Type B pancreatic cell (in vitro differentiated cells): ENCODE measurements around the gene CACNA1B. TPM values are rescaled to one million over a fixed set of nuclear protein-coding genes. Genes with fewer than 3 reads are reported as not detected.
"Not testable (repeated sequence)": the region's sequence is repeated elsewhere in the genome, so short reads cannot be mapped to it uniquely, and the experiment has no call there.

Source experiments
- DNase-seq: peaks from one replicate; pipeline ENCODE4 v3.0.0; 2021; ENCODE audit warnings: mixed read lengths; ENCODE audit not compliant: unreplicated experiment; ENCODE audit errors: extremely low spot score
- H3K27ac Mint-ChIP-seq: 2 replicates; pipeline ENCODE4 v1.8.0; 2021; ENCODE audit warnings: mild to moderate bottlenecking, mixed read lengths
- H3K27me3 Mint-ChIP-seq: 2 replicates; pipeline ENCODE4 v1.8.0; 2021; ENCODE audit warnings: mixed read lengths
- H3K36me3 Mint-ChIP-seq: 2 replicates; pipeline ENCODE4 v1.8.0; 2021; ENCODE audit warnings: mixed read lengths
- H3K4me1 Mint-ChIP-seq: one replicate; pipeline ENCODE4 v1.8.0; 2021; ENCODE audit warnings: mixed read lengths; ENCODE audit not compliant: unreplicated experiment
- H3K4me3 Mint-ChIP-seq: 2 replicates; pipeline ENCODE4 v1.8.0; 2021; ENCODE audit warnings: mild to moderate bottlenecking, mixed read lengths
- H3K9me3 Mint-ChIP-seq: 2 replicates; pipeline ENCODE4 v1.8.0; 2021; ENCODE audit warnings: mixed read lengths
- total RNA-seq: library from RNA; stranded (reverse); gene quantifications from 2 replicates; pipeline ENCODE4 v1.2.1, GENCODE V29; 2021; ENCODE audit warnings: low replicate concordance
- TF ChIP-seq, protein P1 (sequence below): fragments of 200-600 bp; sonication (generic); conservative IDR thresholded peaks from 2 replicates; pipeline ENCODE4 v1.5.0; 2021; ENCODE audit warnings: antibody characterized with exemption, mild to moderate bottlenecking

The CACNA1B gene
- total RNA-seq, 1 donor from 2014 or later = 2.4 TPM

DNA sequence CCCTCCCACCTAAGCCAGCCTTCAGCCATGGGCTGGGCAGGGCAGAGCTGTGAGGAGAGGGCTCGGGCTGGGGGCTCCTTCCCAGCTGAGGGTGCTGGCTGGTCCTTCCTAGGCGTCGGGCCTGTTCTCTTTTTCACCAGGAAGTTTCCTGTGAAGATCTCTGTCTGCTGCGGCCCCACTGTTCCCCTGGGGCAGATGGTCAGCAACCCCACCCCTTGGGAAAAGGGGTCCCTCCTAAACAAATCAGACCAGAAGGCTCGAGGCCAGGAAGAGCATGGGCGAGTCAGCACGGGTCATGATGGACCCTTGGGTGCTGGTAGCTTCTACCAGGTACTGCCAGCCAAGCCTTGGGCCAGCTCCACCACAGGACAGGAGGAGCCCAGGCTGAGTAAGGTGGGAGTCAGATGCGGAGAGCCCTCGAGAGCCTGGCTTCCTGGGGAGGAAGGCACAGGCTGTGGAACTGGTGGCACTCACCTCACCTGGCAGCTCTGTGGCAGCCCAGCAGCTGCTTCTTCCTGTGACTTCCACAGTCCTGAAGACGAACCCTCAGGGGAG lies 3.5 kb downstream of the CACNA1B start:
- Mint-ChIP-seq H3K27me3 (peaks cover 21% of the 10 kb centered on the region), H3K27ac (no peak overlapping the region), H3K4me3 (no peak overlapping the region), H3K4me1 (no peaks in the 10 kb centered on the region), H3K9me3 (no peaks in the 10 kb centered on the region), H3K36me3 (no peaks in the 10 kb centered on the region)
- TF ChIP-seq, protein P1, sequence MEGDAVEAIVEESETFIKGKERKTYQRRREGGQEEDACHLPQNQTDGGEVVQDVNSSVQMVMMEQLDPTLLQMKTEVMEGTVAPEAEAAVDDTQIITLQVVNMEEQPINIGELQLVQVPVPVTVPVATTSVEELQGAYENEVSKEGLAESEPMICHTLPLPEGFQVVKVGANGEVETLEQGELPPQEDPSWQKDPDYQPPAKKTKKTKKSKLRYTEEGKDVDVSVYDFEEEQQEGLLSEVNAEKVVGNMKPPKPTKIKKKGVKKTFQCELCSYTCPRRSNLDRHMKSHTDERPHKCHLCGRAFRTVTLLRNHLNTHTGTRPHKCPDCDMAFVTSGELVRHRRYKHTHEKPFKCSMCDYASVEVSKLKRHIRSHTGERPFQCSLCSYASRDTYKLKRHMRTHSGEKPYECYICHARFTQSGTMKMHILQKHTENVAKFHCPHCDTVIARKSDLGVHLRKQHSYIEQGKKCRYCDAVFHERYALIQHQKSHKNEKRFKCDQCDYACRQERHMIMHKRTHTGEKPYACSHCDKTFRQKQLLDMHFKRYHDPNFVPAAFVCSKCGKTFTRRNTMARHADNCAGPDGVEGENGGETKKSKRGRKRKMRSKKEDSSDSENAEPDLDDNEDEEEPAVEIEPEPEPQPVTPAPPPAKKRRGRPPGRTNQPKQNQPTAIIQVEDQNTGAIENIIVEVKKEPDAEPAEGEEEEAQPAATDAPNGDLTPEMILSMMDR = no peak
- DNase-seq = no peak

- Mint-ChIP-seq H3K27me3 (peaks cover 14% of the 10 kb centered on the region), H3K27ac (no peak overlapping the region), H3K36me3 (no peaks in the 10 kb centered on the region), H3K4me1 (no peaks in the 10 kb centered on the region), H3K4me3 (no peak overlapping the region), H3K9me3 (no peaks in the 10 kb centered on the region)
- no peak for DNase-seq
- TF ChIP-seq, protein P1 = no peak
Observed at GRCh38 chr9:137881591-137882505, 4.3 kb downstream of the CACNA1B start.

DNA sequence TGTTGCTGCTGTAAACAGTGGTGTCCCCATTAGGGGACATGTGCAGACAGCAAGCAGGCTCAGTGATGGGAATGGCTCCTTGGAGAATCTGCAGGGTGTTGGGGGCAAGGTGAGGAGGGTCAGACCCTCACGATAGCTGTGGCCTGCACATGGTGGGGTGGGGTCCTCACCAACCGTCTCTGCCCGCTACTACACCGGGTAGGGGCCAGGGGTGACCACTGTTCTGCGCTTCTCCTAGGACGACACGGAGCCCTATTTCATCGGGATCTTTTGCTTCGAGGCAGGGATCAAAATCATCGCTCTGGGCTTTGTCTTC lies 4.9 kb downstream of the CACNA1B start:
- H3K36me3 Mint-ChIP-seq = no peaks in the 10 kb centered on the region
- TF ChIP-seq, protein P1 = no peak
- H3K4me1 Mint-ChIP-seq = no peaks in the 10 kb centered on the region
- peaks cover 14% of the 10 kb centered on the region for H3K27me3 Mint-ChIP-seq
- no peaks in the 10 kb centered on the region for H3K9me3 Mint-ChIP-seq
- DNase-seq = no peak
- H3K4me3 Mint-ChIP-seq = no peak overlapping the region
- no peak overlapping the region for H3K27ac Mint-ChIP-seq

DNA sequence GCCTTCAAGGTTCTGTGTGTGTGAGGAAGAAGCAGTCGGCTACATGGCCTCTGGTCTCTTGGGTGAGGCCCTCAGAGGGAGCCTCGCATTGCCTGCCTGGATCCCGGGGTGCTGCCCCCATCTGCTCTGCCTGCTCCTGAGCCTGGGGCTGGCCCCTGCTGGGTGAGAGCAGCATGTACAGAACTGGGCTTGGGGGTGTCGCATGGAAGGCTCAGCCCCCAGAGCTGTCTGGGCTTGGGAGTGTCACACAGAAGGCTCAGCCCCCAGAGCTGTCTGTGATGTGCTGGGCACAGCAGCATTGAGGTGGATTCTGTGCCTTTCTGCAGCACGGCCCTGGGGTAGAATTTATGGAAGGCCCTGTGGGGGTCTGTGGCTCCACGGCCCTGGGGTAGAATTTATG lies 6.4 kb downstream of the CACNA1B start:
- H3K4me3 Mint-ChIP-seq = not testable (repeated sequence)

DNA sequence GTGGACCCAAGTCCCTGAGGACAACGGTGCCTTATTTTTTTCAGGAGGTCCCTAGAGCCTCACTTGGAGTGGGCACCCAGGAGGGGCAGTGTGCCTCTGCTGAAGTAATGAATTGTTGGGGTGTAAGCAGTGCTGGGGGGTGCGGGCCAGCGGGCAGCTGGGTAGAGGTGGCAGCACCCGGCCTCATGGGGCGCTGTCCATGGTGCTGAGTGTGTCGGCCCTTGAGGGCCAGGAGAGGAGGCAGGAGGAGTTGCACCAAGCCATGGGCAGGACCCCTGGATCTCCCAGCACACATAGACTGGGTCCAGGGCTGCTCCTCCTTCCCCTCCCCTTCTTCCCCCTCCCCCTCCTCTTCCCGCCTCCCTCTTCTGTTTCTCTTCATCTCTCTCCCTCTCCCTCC lies 7.0 kb downstream of the CACNA1B start:
- H3K36me3 Mint-ChIP-seq, H3K9me3 Mint-ChIP-seq: not testable (repeated sequence)
- peaks cover 10% of the 10 kb centered on the region for H3K27me3 Mint-ChIP-seq

More for the DNA sequence above, 6.4 kb downstream of the CACNA1B start:
- not testable (repeated sequence) for H3K36me3 Mint-ChIP-seq, H3K9me3 Mint-ChIP-seq, H3K27ac Mint-ChIP-seq, H3K4me1 Mint-ChIP-seq, DNase-seq
- peaks cover 14% of the 10 kb centered on the region for H3K27me3 Mint-ChIP-seq

DNA sequence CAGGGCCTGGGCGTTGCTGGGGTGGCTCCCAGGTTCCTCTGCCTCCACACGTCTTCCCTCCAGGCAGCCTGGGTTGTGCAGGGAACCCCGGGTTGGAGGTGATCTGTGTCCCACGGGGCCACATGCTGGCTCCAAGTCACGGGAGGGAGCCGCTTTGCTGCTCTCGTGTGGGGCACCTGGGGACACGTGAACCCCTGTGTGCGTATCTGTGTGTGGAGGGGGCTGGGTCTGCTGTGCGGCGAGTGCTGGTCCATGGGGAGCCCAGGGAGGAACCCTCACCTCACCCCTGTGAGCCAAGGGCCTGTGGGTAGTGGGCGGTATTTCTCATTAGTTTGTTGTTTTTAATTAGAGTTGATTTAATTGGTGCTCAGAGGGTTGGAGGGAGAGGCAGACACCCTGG lies 7.5 kb downstream of the CACNA1B start:
- H3K4me3 Mint-ChIP-seq, H3K27ac Mint-ChIP-seq, H3K4me1 Mint-ChIP-seq, H3K9me3 Mint-ChIP-seq, DNase-seq, H3K36me3 Mint-ChIP-seq, H3K27me3 Mint-ChIP-seq: not testable (repeated sequence)

More for the DNA sequence above, 7.0 kb downstream of the CACNA1B start:
- not testable (repeated sequence) for H3K4me3 Mint-ChIP-seq, H3K4me1 Mint-ChIP-seq, DNase-seq, H3K27ac Mint-ChIP-seq

- not testable (repeated sequence) for H3K4me3 Mint-ChIP-seq, H3K9me3 Mint-ChIP-seq, H3K4me1 Mint-ChIP-seq
Observed at GRCh38 chr9:137888621-137889020, 11.0 kb downstream of the CACNA1B start.

DNA sequence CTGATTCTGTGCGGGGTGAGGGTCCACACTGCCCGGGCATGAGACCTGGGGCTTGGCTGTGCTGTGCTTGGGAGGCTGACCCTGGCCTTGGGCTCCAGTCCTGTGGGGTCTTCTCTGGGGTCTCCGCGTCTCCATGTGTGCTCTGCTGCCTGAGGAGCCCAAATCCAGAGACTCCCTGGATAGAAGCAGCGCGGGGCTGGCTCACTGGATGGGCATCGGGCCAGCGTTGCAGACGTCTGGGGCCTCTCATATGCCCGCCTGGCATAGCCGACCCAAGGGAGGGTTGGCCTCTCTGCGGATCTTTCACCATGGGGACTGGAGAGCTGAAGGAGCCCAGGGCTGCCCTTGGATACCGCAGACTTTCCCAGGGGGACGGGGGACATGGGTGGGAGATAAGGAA lies 12.4 kb downstream of the CACNA1B start:
- not testable (repeated sequence) for H3K9me3 Mint-ChIP-seq, H3K27ac Mint-ChIP-seq, DNase-seq, H3K4me1 Mint-ChIP-seq, H3K27me3 Mint-ChIP-seq, H3K4me3 Mint-ChIP-seq, H3K36me3 Mint-ChIP-seq

More at GRCh38 chr9:137888621-137889020, 11.0 kb downstream of the CACNA1B start:
- not testable (repeated sequence) for H3K27ac Mint-ChIP-seq, H3K27me3 Mint-ChIP-seq, DNase-seq, H3K36me3 Mint-ChIP-seq

DNA sequence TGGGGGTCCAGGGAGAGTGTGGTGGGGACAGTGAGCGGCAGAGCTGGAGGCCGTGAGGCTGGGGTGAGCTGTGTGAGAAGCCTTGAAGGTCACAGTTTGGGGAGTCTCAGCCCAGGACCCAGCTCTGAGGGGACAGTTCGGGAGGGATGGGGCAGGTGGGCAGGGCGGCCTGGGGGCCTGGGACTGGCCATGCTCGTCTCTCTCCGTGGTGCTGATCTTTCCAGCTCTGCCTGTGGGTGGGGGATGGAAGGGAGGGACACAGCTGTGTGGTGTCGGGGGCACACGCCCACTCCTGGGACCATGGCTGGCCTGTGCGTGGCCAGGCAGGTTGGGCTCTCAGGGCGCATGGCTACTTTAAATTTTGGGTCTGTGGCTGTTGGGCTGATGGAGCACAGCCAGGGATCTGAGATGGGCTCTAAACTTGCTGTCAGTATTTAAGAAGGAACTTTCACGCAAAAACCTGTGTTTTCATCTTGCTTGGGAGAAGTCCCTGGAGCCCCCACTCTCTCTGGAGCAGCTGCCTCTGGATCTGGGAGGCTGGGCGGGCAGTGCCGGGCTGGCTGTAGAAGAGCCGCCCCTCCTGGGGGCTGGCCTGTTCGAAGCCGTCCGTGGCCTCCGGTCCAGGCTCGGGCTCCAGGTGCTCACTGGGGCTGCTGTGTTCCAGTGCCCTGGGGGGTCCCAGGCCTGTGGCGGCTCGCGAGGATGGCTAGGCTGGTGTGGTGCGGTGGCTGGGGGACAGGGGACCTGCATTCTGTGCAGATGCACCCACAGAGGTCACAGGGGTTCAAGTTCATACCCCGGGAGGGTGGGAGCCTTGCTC lies 13.4 kb downstream of the CACNA1B start:
- H3K4me3 Mint-ChIP-seq, H3K27me3 Mint-ChIP-seq, H3K4me1 Mint-ChIP-seq, DNase-seq, H3K9me3 Mint-ChIP-seq, H3K36me3 Mint-ChIP-seq, H3K27ac Mint-ChIP-seq: not testable (repeated sequence)
